ENCODE results near the gene CDC42BPB. TPM values are rescaled to one million over a fixed set of nuclear protein-coding genes. Genes with fewer than 3 reads are reported as not detected.

Gene CDC42BPB
- polyA plus RNA-seq (2012; ENCODE audit: insufficient read depth, insufficient read length, low read depth): 142 TPM

GRCh38 chr14:103057372-103058163 is at the start of gene CDC42BPB:
Gene CDC42BPB (minus strand): TSS chr14:103057549. CDS start chr14:103057173, 376 bp downstream.
- no peaks in the 10 kb centered on the region; the same call in 1 of the 2 replicates for H3K36me3 ChIP-seq
- peak within 1 kb of the TSS; percentile 80 for H3K4me3 ChIP-seq (ENCODE audit: low read depth, low read length)

GRCh38 chr14:103105580-103106150 is 48.3 kb upstream of the CDC42BPB start:
- Histone ChIP-seq H3K9me3 (no peaks in the 10 kb centered on the region), H3K4me1 (no peaks in the 10 kb centered on the region; the same call in none of the 2 replicates), H3K4me3 (ENCODE audit: low read depth, low read length) (no peak overlapping the region), H3K27me3 (peaks cover 29% of the 10 kb centered on the region), H3K36me3 (no peaks in the 10 kb centered on the region)
- TF ChIP-seq CTCF (IDR thresholded peaks at IDR 0.05; ENCODE audit: low read depth, low read length): 0 out of 2 replicates have a peak, but pooled peaks have one; percentile 23
- no peak for DNase-seq

More at GRCh38 chr14:103057372-103058163, at the start of gene CDC42BPB:
- no peaks in the 10 kb centered on the region for H3K27me3 ChIP-seq
- peak; percentile 95 for DNase-seq
- H3K9me3 ChIP-seq: no peaks in the 10 kb centered on the region; the same call in 1 of the 2 replicates
- TF ChIP-seq CTCF (IDR thresholded peaks at IDR 0.05; ENCODE audit: low read depth, low read length): no peak
- no peaks in the 10 kb centered on the region; the same call in 1 of the 2 replicates for H3K4me1 ChIP-seq

DNA sequence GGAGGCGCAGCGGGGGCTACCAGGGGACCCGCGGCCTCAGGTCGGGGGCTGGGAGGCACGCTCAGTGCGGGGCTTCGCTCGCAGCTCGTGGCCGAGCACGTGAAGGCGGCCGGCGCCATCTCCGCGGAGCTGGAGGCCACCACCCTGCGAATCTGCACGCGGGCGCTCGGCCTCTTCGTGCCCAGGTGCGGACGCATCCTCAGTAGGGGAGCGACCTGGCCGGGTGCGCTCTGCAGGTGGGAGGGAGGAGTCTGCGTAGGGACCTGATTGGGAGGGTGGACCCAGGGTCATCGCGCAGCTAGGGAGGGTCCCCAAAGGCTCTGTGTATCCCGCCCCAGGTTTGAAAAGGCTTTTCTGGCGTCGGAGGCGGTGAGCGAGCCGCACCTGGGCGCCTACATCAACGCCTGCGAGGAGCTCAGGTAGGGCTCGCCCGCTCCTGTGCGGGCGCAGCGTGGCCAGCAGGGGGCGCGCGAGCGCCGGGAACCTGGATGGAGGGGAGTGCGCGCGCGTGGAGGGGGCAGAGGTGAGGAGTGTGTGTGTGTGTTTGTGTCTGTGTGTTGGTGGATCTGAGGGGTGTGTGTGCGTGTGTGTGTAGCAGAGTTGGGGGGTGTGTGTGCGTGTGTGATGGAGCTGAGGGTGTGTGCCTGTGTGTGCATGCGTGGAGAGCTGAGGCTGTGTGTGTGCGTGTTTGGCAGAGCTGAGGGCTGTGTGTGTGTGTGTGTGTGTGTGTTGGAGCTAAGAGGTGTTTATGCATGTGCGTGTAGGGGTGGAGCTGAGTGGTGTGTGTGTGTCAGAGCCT is 47.5 kb upstream of the CDC42BPB start:
- H3K4me1 ChIP-seq: no peaks in the 10 kb centered on the region; the same call in 1 of the 2 replicates
- H3K4me3 ChIP-seq (ENCODE audit: low read depth, low read length): no peak overlapping the region
- no peaks in the 10 kb centered on the region for H3K36me3 ChIP-seq
- peaks cover 29% of the 10 kb centered on the region for H3K27me3 ChIP-seq
- H3K9me3 ChIP-seq: no peaks in the 10 kb centered on the region
- peak; percentile 95 for TF ChIP-seq CTCF (IDR thresholded peaks at IDR 0.05; ENCODE audit: low read depth, low read length)
- peak; percentile 78 for DNase-seq

- no peak for TF ChIP-seq CTCF (IDR thresholded peaks at IDR 0.05; ENCODE audit: low read depth, low read length)
- Histone ChIP-seq H3K27me3 (peaks cover 29% of the 10 kb centered on the region), H3K4me1 (no peaks in the 10 kb centered on the region), H3K9me3 (no peaks in the 10 kb centered on the region), H3K36me3 (no peaks in the 10 kb centered on the region), H3K4me3 (ENCODE audit: low read depth, low read length) (no peak overlapping the region)
- DNase-seq: no peak
These were observed 47.0 kb upstream of the CDC42BPB start for GRCh38 chr14:103104389-103104653.

DNA sequence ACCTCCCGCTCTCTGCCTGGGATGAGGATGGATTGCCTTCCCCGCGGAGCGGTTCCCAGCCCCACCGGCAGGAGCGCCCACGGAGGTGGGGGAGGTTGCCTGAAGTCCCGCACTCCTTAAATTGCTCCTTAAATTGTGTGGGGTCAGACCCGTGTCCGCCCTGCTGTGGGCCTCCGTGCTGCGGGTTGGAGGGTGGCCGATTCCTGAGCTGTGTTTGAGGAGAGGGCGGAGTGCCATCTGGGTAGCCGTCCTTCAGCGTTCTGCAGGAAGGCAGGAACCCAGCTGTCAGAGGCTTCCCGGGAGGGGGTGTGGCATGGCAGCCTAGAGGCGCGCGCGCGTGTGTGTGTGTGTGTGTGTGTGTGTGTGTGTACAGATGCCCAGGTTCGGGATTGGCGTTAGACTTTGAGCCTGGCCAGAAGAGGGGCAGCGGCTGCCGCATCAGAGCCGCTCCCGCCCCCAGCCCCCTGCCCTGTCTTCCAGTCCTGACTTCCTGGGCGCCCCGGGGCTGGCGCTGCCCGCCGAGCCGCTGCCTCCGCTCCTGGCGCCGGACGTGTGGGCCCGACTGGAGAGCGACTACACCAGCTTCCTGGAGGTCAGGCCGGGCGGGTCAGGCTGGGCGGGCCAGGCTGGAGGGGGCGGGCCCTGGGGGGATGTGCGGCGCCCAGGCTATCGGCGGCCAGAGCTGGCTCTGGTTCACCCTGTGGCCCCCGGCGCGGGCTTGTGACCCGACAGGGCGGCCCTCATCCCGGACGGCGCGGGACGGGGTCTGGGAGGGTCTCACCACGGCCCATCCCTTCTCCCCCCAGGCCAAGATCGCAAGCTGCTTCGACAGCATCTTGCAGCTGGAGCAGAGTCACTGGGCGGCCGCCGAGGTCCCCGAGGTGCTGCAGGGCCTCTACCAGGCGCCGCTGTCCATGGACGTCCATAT is 46.4 kb upstream of the CDC42BPB start:
- Histone ChIP-seq H3K9me3 (no peaks in the 10 kb centered on the region), H3K27me3 (peaks cover 29% of the 10 kb centered on the region), H3K4me3 (ENCODE audit: low read depth, low read length) (peak overlapping the region; percentile 23; the same call in 1 of the 2 replicates), H3K36me3 (no peaks in the 10 kb centered on the region), H3K4me1 (no peaks in the 10 kb centered on the region)
- DNase-seq: peak; percentile 76
- peak; percentile 47 for TF ChIP-seq CTCF (IDR thresholded peaks at IDR 0.05; ENCODE audit: low read depth, low read length)
